Measurements from ENCODE around the gene KIF3A. TPM values are rescaled to one million over a fixed set of nuclear protein-coding genes. Genes with fewer than 3 reads are reported as not detected.

The KIF3A gene
- total RNA-seq, 1 experiment from 2014 or later, result 12.7 TPM

DNA sequence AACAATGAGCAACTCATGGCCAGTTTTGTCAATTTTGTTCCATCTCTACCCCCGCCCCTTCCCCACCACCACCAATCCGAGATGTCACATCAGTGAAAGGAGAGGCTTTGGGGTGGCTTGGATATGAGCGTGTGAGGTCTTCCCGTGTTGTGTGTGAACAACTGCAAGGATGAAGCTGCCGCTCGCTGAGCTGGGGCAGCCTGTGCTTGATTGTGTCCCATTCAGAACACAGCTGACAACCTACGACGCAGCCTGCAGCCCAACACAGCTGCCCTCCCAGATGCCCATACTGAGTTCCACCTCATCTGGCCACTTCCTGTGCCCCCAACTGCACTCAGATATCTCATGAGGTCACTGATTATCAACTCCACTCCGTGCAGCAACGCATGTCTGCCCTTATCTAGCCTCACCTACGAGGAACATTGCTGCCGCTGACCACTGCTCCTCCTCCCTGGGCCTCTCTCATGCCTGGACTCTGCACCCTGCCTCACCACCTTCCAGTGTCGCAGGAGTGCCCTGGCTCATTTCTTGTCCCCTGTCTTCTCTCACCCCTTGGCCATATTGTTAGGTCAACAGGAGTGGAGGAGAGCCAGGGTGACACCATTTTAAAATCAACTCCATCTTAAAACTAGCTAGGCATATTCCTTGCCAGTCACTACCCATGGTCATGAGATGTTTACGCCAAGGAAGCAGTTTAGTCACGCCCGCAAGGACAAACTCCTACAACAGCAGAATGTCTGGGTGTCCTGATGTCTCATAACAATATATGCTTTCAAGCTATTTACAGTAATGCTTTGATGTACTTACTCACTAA, 70.8 kb downstream of the KIF3A start:
- H3K9me2 ChIP-seq (ENCODE audit: insufficient read depth), result no peaks in the 10 kb centered on the region
- BruUV-seq (replicated peaks), result no TSS peak
- H3K4me2 ChIP-seq (ENCODE audit: low read length), result no peak overlapping the region
- peak; percentile 14 for TF ChIP-seq POLR2A (IDR thresholded peaks at IDR 0.05; ENCODE audit: borderline replicate concordance, extremely low read depth, insufficient read depth, insufficient read length)
- no peak for TF ChIP-seq FOSL1 (IDR thresholded peaks at IDR 0.05; ENCODE audit: low read depth)
- no peak for ATAC-seq
- ChIA-PET POLR2A (no interaction called here), CTCF (no interaction called here), RAD21 (ENCODE audit: low non-redundant PET in 1 of 2, low total read pairs in 2 of 2, uncharacterized antibody in 2 of 2, unreplicated experiment in 2 of 2) (no interaction called here)
- no peak overlapping the region for H2AFZ ChIP-seq (ENCODE audit: low read depth, low read length, poor library complexity, severe bottlenecking)
- peaks cover 0 to 13% of the 10 kb centered on the region in 2 experiments; a peak in 1 of 4 replicates for H3K4me1 ChIP-seq (ENCODE audit: control insufficient read depth in 1 of 2, insufficient read depth in 2 of 2, low read length in 2 of 2)
- DNase-seq (ENCODE audit: low read depth, low spot score), result no peak
- H3K36me3 ChIP-seq (ENCODE audit: control insufficient read depth in 1 of 2, insufficient read depth in 2 of 2, low read length in 2 of 2), result no peaks in the 10 kb centered on the region
- H3K4me3 ChIP-seq (replicated peaks in 1 of 2; ENCODE audit: low read depth in 1 of 2, low read length in 2 of 2), result no peak overlapping the region
- no peaks in the 10 kb centered on the region for H3K79me2 ChIP-seq (ENCODE audit: insufficient read depth, low read length)
- H3K9ac ChIP-seq (ENCODE audit: low read length), result no peak overlapping the region
- no peaks in the 10 kb centered on the region for H3K27me3 ChIP-seq (ENCODE audit: insufficient read depth, low read length)
- H3K9me3 ChIP-seq (ENCODE audit: control insufficient read depth in 1 of 2, insufficient read depth in 1 of 2, low read depth in 1 of 2, low read length in 2 of 2), result no peaks in the 10 kb centered on the region
- no peaks in the 10 kb centered on the region for H4K20me1 ChIP-seq (ENCODE audit: insufficient read depth)
- intact Hi-C loops (cut with micrococcal nuclease), result no loop called here
- H3K27ac ChIP-seq (ENCODE audit: low read depth, low read length), result no peak overlapping the region

DNA sequence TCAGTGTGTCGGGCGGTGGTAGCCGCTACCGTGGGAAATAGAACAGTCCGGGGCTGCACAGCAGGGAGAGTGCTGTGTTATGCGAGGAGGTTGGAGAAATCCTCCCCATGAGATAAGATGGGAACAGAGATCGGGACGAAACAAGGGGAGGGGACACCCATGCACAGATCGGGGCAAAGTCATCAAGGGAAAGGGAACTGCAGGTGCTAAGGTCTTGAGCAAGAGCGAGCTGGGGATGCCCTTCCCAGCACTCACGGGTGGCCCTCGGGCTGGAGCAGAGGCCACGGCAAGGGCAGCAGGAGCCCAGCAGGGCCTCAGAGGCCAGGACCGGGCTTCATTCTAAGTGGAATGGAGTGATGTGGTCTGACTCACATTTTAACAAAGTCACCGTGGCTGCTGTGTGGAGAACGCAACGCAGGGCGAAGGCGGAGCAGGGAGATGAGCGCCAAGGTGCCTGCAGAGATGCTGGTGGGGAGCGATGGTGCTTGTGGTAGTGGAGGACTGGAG, 71.7 kb downstream of the KIF3A start:
- H3K9me3 ChIP-seq (ENCODE audit: control insufficient read depth in 1 of 2, insufficient read depth in 1 of 2, low read depth in 1 of 2, low read length in 2 of 2), result no peaks in the 10 kb centered on the region
- no peak overlapping the region for H3K9ac ChIP-seq (ENCODE audit: low read length)
- H3K79me2 ChIP-seq (ENCODE audit: insufficient read depth, low read length), result no peaks in the 10 kb centered on the region
- no peak overlapping the region for H2AFZ ChIP-seq (ENCODE audit: low read depth, low read length, poor library complexity, severe bottlenecking)
- H3K4me1 ChIP-seq (ENCODE audit: control insufficient read depth in 1 of 2, insufficient read depth in 2 of 2, low read length in 2 of 2), result peaks cover 0 to 13% of the 10 kb centered on the region in 2 experiments; a peak in 1 of 4 replicates
- no peaks in the 10 kb centered on the region for H3K9me2 ChIP-seq (ENCODE audit: insufficient read depth)
- BruUV-seq (replicated peaks), result no TSS peak
- no peaks in the 10 kb centered on the region for H3K27me3 ChIP-seq (ENCODE audit: insufficient read depth, low read length)
- TF ChIP-seq SRF (IDR thresholded peaks at IDR 0.05; ENCODE audit: low read depth), result no peak
- TF ChIP-seq, protein P1, sequence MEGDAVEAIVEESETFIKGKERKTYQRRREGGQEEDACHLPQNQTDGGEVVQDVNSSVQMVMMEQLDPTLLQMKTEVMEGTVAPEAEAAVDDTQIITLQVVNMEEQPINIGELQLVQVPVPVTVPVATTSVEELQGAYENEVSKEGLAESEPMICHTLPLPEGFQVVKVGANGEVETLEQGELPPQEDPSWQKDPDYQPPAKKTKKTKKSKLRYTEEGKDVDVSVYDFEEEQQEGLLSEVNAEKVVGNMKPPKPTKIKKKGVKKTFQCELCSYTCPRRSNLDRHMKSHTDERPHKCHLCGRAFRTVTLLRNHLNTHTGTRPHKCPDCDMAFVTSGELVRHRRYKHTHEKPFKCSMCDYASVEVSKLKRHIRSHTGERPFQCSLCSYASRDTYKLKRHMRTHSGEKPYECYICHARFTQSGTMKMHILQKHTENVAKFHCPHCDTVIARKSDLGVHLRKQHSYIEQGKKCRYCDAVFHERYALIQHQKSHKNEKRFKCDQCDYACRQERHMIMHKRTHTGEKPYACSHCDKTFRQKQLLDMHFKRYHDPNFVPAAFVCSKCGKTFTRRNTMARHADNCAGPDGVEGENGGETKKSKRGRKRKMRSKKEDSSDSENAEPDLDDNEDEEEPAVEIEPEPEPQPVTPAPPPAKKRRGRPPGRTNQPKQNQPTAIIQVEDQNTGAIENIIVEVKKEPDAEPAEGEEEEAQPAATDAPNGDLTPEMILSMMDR (IDR thresholded peaks at IDR 0.05 in 2 of 3, conservative IDR thresholded peaks at IDR 0.05 in 1 of 3; ENCODE audit: borderline replicate concordance in 1 of 3, insufficient read depth in 1 of 3, low read depth in 2 of 3, low read length in 2 of 3), result no peak
- no peak for TF ChIP-seq POLR2AphosphoS5 (IDR thresholded peaks at IDR 0.05; ENCODE audit: low read depth, low read length)
- TF ChIP-seq POLR2A (IDR thresholded peaks at IDR 0.05; ENCODE audit: borderline replicate concordance, extremely low read depth, insufficient read depth, insufficient read length), result no peak
- TF ChIP-seq RAD21 (IDR thresholded peaks at IDR 0.05; ENCODE audit: low read depth), result no peak
- no peak for TF ChIP-seq ZNF274 (IDR thresholded peaks at IDR 0.05; ENCODE audit: low read depth, low read length)
- no peak for TF ChIP-seq ELF1 (IDR thresholded peaks at IDR 0.05; ENCODE audit: borderline replicate concordance, low read depth)
- TF ChIP-seq, protein P2, sequence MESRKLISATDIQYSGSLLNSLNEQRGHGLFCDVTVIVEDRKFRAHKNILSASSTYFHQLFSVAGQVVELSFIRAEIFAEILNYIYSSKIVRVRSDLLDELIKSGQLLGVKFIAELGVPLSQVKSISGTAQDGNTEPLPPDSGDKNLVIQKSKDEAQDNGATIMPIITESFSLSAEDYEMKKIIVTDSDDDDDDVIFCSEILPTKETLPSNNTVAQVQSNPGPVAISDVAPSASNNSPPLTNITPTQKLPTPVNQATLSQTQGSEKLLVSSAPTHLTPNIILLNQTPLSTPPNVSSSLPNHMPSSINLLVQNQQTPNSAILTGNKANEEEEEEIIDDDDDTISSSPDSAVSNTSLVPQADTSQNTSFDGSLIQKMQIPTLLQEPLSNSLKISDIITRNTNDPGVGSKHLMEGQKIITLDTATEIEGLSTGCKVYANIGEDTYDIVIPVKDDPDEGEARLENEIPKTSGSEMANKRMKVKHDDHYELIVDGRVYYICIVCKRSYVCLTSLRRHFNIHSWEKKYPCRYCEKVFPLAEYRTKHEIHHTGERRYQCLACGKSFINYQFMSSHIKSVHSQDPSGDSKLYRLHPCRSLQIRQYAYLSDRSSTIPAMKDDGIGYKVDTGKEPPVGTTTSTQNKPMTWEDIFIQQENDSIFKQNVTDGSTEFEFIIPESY (IDR thresholded peaks at IDR 0.05; ENCODE audit: extremely low read depth, insufficient replicate concordance, low read length), result no peak
- TF ChIP-seq SIN3A (IDR thresholded peaks at IDR 0.05; ENCODE audit: low read depth), result no peak
- no peak for TF ChIP-seq YY1 (IDR thresholded peaks at IDR 0.05; ENCODE audit: extremely low read depth, insufficient replicate concordance, low read depth, low read length)
- no peak for TF ChIP-seq TCF7L2 (IDR thresholded peaks at IDR 0.05; ENCODE audit: borderline replicate concordance, extremely low read depth, insufficient read depth, insufficient read length)
- no peaks in the 10 kb centered on the region for H4K20me1 ChIP-seq (ENCODE audit: insufficient read depth)
- ATAC-seq (no peak), DNase-seq (ENCODE audit: low read depth, low spot score) (no peak)
- CTCF ChIA-PET, result no interaction called here
- H3K27ac ChIP-seq (ENCODE audit: low read depth, low read length), result no peak overlapping the region
- H3K4me2 ChIP-seq (ENCODE audit: low read length), result no peak overlapping the region
- POLR2A ChIA-PET, result no interaction called here
- H3K4me3 ChIP-seq (replicated peaks in 1 of 2; ENCODE audit: low read depth in 1 of 2, low read length in 2 of 2), result no peak overlapping the region
- RAD21 ChIA-PET (ENCODE audit: low non-redundant PET in 1 of 2, low total read pairs in 2 of 2, uncharacterized antibody in 2 of 2, unreplicated experiment in 2 of 2), result no interaction called here
- intact Hi-C loops (cut with micrococcal nuclease), result no loop called here
- H3K36me3 ChIP-seq (ENCODE audit: control insufficient read depth in 1 of 2, insufficient read depth in 2 of 2, low read length in 2 of 2), result no peaks in the 10 kb centered on the region
